Spinal cord (tissue), 10 donors: ENCODE results near the gene BCL6. TPM values are rescaled to one million over a fixed set of nuclear protein-coding genes. Genes with fewer than 3 reads are reported as not detected.

Experiments
- DNase-seq, 6 donors: peaks; one replicate each; pipeline versions ENCODE4 v3.0.0 to v3.0.0-alpha.2; 2013 to 2015; ENCODE audit warnings: low spot score in 6 of 6, low read depth in 4 of 6
- H3K27ac ChIP-seq: one replicate; pipeline ENCODE4 v1.5.1; 2013; ENCODE audit warnings: low read depth, low read length, control low read depth
- H3K27me3 ChIP-seq: one replicate; pipeline ENCODE4 v1.6.1; 2013; ENCODE audit warnings: low read length; ENCODE audit not compliant: control insufficient read depth, insufficient read depth
- H3K36me3 ChIP-seq: one replicate; pipeline ENCODE4 v1.6.1; 2013; ENCODE audit warnings: low read length; ENCODE audit not compliant: control insufficient read depth, insufficient read depth
- H3K4me1 ChIP-seq: one replicate; pipeline ENCODE4 v1.6.1; 2013; ENCODE audit warnings: low read length; ENCODE audit not compliant: control insufficient read depth, insufficient read depth
- H3K4me3 ChIP-seq: one replicate; pipeline ENCODE4 v1.5.1; 2013; ENCODE audit warnings: low read depth, low read length, control low read depth
- H3K9me3 ChIP-seq: one replicate; pipeline ENCODE4 v1.6.1; 2013; ENCODE audit warnings: low read length; ENCODE audit not compliant: control insufficient read depth, insufficient read depth
- WGBS: methylation state at CpG from one replicate; pipeline ENCODE4 v1.1.5; 2013; ENCODE audit warnings: missing lambda C conversion rate; ENCODE audit not compliant: insufficient coverage; 5-methylcytosine and 5-hydroxymethylcytosine counted together
- polyA plus RNA-seq, 2 donors: library from polyadenylated mRNA; unstranded; fragments of 120-200 nt; gene quantifications; one replicate each; pipeline ENCODE4 v1.2.1, GENCODE V29; 2013; ENCODE audit not compliant: insufficient read length in 2 of 2
- total RNA-seq, 2 donors: library from RNA; depleted of rRNA in 1 of 2; stranded (reverse); fragments of 120-200 nt in 1 of 2; fragments of >200 nt in 1 of 2; gene quantifications; one replicate each; pipeline versions ENCODE4 v1.2.3 to v1.2.4, GENCODE V29; 2013 to 2014
- donor health status: healthy.

Gene BCL6
- total and polyA plus RNA-seq, 4 donors = 14.5 to 38.5 (median 27.3) TPM

DNA sequence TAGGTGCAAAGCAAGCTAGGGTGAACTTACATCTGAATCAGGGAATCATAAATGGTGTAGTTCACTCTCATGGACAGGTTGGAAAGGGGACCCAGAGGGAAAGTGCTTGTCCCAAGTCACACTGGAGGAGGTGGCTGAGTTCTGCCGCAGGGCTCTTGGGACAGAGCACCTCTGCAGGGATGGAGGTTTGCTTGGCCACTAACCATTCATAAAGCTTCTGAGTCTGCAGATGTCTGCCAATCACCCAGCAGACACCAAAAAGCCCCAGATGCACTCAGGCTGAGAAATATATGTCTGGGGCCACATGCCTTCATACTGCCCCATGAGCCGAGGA, 25.0 kb downstream of the BCL6 start:
- WGBS = 100% methylated on average over 1 of the region's 2 CpGs
- no peak overlapping the region for H3K4me3 ChIP-seq
- no peaks in the 10 kb centered on the region for H3K9me3 ChIP-seq
- H3K4me1 ChIP-seq = peaks cover 12% of the 10 kb centered on the region
- DNase-seq = no peak
- H3K36me3 ChIP-seq = peaks cover 25% of the 10 kb centered on the region
- peak overlapping the region; percentile 38 for H3K27ac ChIP-seq
- H3K27me3 ChIP-seq = peaks cover 3% of the 10 kb centered on the region

- peak in 3 of 6 donors; percentile 56 to 88 (median 87) for DNase-seq
- Histone ChIP-seq H3K9me3 (no peaks in the 10 kb centered on the region), H3K4me3 (no peak overlapping the region), H3K4me1 (peaks cover 12% of the 10 kb centered on the region), H3K36me3 (peaks cover 19% of the 10 kb centered on the region), H3K27ac (peak overlapping the region; percentile 38), H3K27me3 (peaks cover 3% of the 10 kb centered on the region)
- WGBS = 37% methylated on average over 5 of the region's 6 CpGs
These were observed 25.5 kb downstream of the BCL6 start for GRCh38 chr3:187719628-187720336.

GRCh38 chr3:187718802-187719201, 26.5 kb downstream of the BCL6 start:
- Histone ChIP-seq H3K4me1 (peaks cover 12% of the 10 kb centered on the region), H3K9me3 (no peaks in the 10 kb centered on the region), H3K4me3 (no peak overlapping the region), H3K27me3 (peaks cover 3% of the 10 kb centered on the region), H3K27ac (no peak overlapping the region), H3K36me3 (peaks cover 16% of the 10 kb centered on the region)
- 91% methylated on average over 4 of the region's 5 CpGs for WGBS
- no peak for DNase-seq

GRCh38 chr3:187717572-187717971, 27.7 kb downstream of the BCL6 start:
- Histone ChIP-seq H3K36me3 (peaks cover 14% of the 10 kb centered on the region), H3K4me3 (no peak overlapping the region), H3K4me1 (peaks cover 12% of the 10 kb centered on the region), H3K9me3 (no peaks in the 10 kb centered on the region), H3K27ac (no peak overlapping the region), H3K27me3 (peaks cover 3% of the 10 kb centered on the region)
- WGBS = 80% methylated on average over 1 of the region's 1 CpG
- no peak for DNase-seq

DNA sequence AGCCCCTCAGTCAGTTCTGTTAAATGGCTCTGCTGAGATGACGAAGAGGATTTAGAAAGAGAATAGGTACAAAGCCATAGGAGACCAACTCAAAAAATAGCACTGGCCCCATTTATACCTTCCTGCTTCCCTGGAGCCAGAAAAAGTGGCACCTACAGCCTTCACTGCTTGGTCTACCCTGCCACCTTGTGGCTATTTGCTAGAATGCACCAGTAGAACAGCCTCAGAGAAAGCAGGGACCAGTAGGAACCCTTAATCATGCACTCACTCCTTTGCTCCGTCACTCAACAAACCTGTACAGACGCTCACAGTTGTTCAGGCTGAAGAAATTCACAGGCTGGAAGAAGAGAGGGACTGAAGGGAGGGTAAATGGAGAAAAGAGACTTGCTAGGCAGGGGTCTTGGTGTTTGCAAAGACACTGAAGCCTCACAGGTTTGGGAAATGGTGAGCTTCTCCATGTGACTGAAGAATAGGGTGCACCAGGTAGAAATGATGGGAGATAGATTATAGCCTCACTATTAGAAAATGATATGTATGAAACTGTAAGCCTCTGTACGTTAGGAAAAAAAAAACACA, 30.8 kb downstream of the BCL6 start:
- Histone ChIP-seq H3K36me3 (no peaks in the 10 kb centered on the region), H3K9me3 (no peaks in the 10 kb centered on the region), H3K4me3 (no peak overlapping the region), H3K27me3 (peaks cover 3% of the 10 kb centered on the region), H3K4me1 (peaks cover 5% of the 10 kb centered on the region), H3K27ac (no peak overlapping the region)
- peak; percentile 63 to 96 (median 77) for DNase-seq
- no CpG with 5 or more reads among the region's 4 CpGs for WGBS

DNA sequence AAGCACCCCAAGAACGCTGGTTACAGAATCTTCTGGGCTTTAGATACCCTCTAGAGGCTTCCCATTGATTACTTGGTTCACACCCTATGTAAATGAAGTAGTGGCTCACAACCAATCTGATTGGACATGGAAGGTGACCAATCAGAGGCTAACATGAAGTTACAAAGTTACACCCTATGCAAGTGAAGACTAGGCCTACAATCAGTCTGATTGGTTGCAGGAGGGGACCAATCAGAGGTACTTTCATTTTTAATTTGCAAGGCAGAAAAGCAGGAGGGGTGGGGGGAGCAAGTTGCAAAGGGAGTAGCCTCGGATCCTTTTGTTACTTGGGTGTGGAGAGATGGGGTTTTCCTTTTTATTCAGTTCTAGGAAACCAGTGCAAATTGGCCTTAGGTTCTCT, 31.8 kb downstream of the BCL6 start:
- Histone ChIP-seq H3K4me1 (no peaks in the 10 kb centered on the region), H3K4me3 (no peak overlapping the region), H3K27me3 (peaks cover 3% of the 10 kb centered on the region), H3K9me3 (no peaks in the 10 kb centered on the region), H3K36me3 (no peaks in the 10 kb centered on the region), H3K27ac (no peak overlapping the region)
- no peak for DNase-seq
- no CpG with 5 or more reads among the region's 2 CpGs for WGBS

GRCh38 chr3:187709155-187709554, 36.1 kb downstream of the BCL6 start:
- no peaks in the 10 kb centered on the region for H3K27me3 ChIP-seq
- H3K27ac ChIP-seq = no peak overlapping the region
- H3K4me3 ChIP-seq = no peak overlapping the region
- no peaks in the 10 kb centered on the region for H3K9me3 ChIP-seq
- no peak for DNase-seq
- 87% methylated on average over 3 of the region's 4 CpGs for WGBS
- H3K36me3 ChIP-seq = no peaks in the 10 kb centered on the region
- no peaks in the 10 kb centered on the region for H3K4me1 ChIP-seq

- no peak for DNase-seq
- H3K27me3 ChIP-seq = no peaks in the 10 kb centered on the region
- no peaks in the 10 kb centered on the region for H3K4me1 ChIP-seq
- H3K27ac ChIP-seq = no peak overlapping the region
- H3K36me3 ChIP-seq = no peaks in the 10 kb centered on the region
- H3K9me3 ChIP-seq = no peaks in the 10 kb centered on the region
- no peak overlapping the region for H3K4me3 ChIP-seq
These were observed 36.6 kb downstream of the BCL6 start for GRCh38 chr3:187708696-187709095.

GRCh38 chr3:187706971-187707370, 38.3 kb downstream of the BCL6 start:
- Histone ChIP-seq H3K27me3 (no peaks in the 10 kb centered on the region), H3K4me1 (peaks cover 3% of the 10 kb centered on the region), H3K4me3 (no peak overlapping the region), H3K27ac (no peak overlapping the region), H3K9me3 (no peaks in the 10 kb centered on the region), H3K36me3 (no peaks in the 10 kb centered on the region)
- peak in 1 of 6 donors; percentile 10 for DNase-seq
- 48% methylated on average over 2 of the region's 2 CpGs for WGBS

DNA sequence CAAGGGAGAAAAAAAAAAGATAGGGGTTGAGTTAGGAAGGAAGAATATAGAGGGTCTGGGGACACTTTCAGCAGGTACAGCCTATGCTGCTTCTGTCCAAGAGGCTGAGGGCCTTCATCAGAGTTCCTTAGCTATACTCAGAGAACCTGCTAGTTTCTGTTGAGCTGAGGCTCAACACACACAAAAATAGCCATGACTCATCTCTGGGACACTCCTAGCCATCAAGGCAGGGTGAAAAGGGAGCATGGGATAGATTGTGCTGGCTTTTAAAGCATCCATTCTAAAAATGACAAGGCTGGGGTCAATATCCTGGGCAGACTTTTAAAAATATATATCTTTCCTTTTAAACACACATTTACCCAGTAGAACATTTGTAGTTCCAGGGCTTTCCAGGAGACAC, 40.1 kb downstream of the BCL6 start:
- DNase-seq = no peak

More for the DNA sequence above, 40.1 kb downstream of the BCL6 start:
- H3K9me3 ChIP-seq = no peaks in the 10 kb centered on the region
- H3K4me1 ChIP-seq = peaks cover 3% of the 10 kb centered on the region
- H3K36me3 ChIP-seq = no peaks in the 10 kb centered on the region
- H3K27ac ChIP-seq = no peak overlapping the region
- H3K4me3 ChIP-seq = no peak overlapping the region
- no peaks in the 10 kb centered on the region for H3K27me3 ChIP-seq
